Measurements from ENCODE around the gene USP13. TPM values are rescaled to one million over a fixed set of nuclear protein-coding genes. Genes with fewer than 3 reads are reported as not detected.

Gene USP13
- total RNA-seq, 1 experiment from 2014 or later = 33.0 TPM

DNA sequence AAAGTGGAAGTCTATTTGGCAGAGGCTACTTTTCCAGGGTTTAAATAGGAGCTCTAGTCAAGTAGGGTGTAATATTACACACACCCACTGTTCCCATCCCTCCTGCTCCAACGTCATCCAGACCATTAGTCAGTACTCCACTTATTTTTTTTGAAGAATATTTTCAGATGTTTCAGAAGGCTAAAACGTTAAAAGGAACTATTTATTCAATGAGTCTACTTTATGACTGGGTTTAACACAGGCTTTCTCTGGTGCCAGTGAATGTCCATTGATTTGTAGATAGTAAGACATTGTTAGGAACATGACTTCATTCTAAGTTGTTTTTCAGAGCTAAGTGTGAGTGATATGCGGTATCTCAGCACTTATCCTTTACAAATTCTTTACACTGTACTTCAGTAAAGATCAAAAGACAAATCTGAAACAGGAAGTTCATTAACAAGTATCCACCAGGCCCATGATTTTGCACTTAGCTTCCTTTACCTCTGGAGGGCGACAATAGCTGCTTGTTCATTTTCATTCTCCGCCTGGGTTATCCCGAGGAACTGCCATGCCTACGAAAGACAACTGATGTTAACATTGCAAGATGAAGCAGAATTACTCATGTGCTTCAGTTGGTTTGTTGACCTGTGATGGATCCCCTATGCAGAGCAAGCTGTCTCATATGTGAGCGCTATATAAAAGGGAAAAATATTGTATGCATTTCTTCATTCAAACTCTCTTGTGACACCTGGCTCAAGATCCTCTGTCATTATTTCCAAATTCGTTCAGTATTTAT, 158.7 kb downstream of the USP13 start:
- intact Hi-C loops (cut with micrococcal nuclease; ENCODE audit: unreplicated experiment) = loop anchor here (5.0 to 10.0 kb wide), 2 partner anchors 273 to 786 kb away; no protein-coding TSS in a partner anchor
- no peak overlapping the region for H3K27ac ChIP-seq (ENCODE audit: low read depth, low read length, poor library complexity, severe bottlenecking)
- no peaks in the 10 kb centered on the region for H3K9me3 ChIP-seq (ENCODE audit: low read depth, low read length, poor library complexity, severe bottlenecking)
- no TSS peak for BruUV-seq (replicated peaks)
- no peaks in the 10 kb centered on the region for H3K4me1 ChIP-seq (ENCODE audit: insufficient read depth, low read length, poor library complexity, severe bottlenecking)
- H3K27me3 ChIP-seq (replicated peaks; ENCODE audit: insufficient read depth, low read depth, low read length, poor library complexity) = no peaks in the 10 kb centered on the region
- H3K36me3 ChIP-seq (ENCODE audit: insufficient read depth, low read length, poor library complexity, severe bottlenecking) = no peaks in the 10 kb centered on the region
- POLR2A ChIA-PET (ENCODE audit: low non-redundant PET) = no interaction called here
- DNase-seq (ENCODE audit: low spot score) = peak; percentile 78
- CTCF ChIA-PET = interaction anchor here (1.1 to 1.4 kb wide), 3 partner anchors 41 to 490 kb away, joined by 3 to 6 read pairs (median 3); no protein-coding TSS in a partner anchor
- H3K4me3 ChIP-seq (ENCODE audit: low read depth, low read length, poor library complexity, severe bottlenecking) = no peak overlapping the region
- no peak for TF ChIP-seq EZH2 (IDR thresholded peaks at IDR 0.05; ENCODE audit: borderline replicate concordance, low read depth, low read length, poor library complexity, severe bottlenecking)
- TF ChIP-seq, protein P1, sequence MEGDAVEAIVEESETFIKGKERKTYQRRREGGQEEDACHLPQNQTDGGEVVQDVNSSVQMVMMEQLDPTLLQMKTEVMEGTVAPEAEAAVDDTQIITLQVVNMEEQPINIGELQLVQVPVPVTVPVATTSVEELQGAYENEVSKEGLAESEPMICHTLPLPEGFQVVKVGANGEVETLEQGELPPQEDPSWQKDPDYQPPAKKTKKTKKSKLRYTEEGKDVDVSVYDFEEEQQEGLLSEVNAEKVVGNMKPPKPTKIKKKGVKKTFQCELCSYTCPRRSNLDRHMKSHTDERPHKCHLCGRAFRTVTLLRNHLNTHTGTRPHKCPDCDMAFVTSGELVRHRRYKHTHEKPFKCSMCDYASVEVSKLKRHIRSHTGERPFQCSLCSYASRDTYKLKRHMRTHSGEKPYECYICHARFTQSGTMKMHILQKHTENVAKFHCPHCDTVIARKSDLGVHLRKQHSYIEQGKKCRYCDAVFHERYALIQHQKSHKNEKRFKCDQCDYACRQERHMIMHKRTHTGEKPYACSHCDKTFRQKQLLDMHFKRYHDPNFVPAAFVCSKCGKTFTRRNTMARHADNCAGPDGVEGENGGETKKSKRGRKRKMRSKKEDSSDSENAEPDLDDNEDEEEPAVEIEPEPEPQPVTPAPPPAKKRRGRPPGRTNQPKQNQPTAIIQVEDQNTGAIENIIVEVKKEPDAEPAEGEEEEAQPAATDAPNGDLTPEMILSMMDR (conservative IDR thresholded peaks at IDR 0.05; ENCODE audit: low read depth, low read length) = peak; percentile 86

DNA sequence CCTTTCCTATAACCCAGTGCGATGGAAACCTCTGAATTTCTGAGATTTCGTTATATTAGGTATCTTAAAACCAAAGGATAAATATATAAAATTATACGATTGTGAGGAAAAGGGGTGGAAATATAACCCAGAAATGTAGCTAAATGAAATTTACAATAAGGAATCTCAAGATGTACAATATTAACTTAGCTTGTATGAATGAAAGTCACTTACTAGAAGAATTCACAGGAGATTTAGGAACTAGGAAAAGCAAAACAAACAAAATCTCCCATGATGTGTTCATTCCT, 159.2 kb downstream of the USP13 start:
- no peak for TF ChIP-seq EZH2 (IDR thresholded peaks at IDR 0.05; ENCODE audit: borderline replicate concordance, low read depth, low read length, poor library complexity, severe bottlenecking)
- TF ChIP-seq, protein P1 (conservative IDR thresholded peaks at IDR 0.05; ENCODE audit: low read depth, low read length) = no peak
- H3K27me3 ChIP-seq (replicated peaks; ENCODE audit: insufficient read depth, low read depth, low read length, poor library complexity) = no peaks in the 10 kb centered on the region
- intact Hi-C loops (cut with micrococcal nuclease; ENCODE audit: unreplicated experiment) = loop anchor here (5.0 to 10.0 kb wide), 2 partner anchors 273 to 785 kb away; no protein-coding TSS in a partner anchor
- H3K4me3 ChIP-seq (ENCODE audit: low read depth, low read length, poor library complexity, severe bottlenecking) = no peak overlapping the region
- CTCF ChIA-PET = interaction anchor here (1.1 to 1.4 kb wide), 2 partner anchors 40 to 490 kb away, joined by 3 to 6 read pairs; no protein-coding TSS in a partner anchor
- H3K9me3 ChIP-seq (ENCODE audit: low read depth, low read length, poor library complexity, severe bottlenecking) = no peaks in the 10 kb centered on the region
- POLR2A ChIA-PET (ENCODE audit: low non-redundant PET) = no interaction called here
- DNase-seq (ENCODE audit: low spot score) = no peak
- BruUV-seq (replicated peaks) = no TSS peak
- no peaks in the 10 kb centered on the region for H3K4me1 ChIP-seq (ENCODE audit: insufficient read depth, low read length, poor library complexity, severe bottlenecking)
- no peak overlapping the region for H3K27ac ChIP-seq (ENCODE audit: low read depth, low read length, poor library complexity, severe bottlenecking)
- H3K36me3 ChIP-seq (ENCODE audit: insufficient read depth, low read length, poor library complexity, severe bottlenecking) = no peaks in the 10 kb centered on the region

DNA sequence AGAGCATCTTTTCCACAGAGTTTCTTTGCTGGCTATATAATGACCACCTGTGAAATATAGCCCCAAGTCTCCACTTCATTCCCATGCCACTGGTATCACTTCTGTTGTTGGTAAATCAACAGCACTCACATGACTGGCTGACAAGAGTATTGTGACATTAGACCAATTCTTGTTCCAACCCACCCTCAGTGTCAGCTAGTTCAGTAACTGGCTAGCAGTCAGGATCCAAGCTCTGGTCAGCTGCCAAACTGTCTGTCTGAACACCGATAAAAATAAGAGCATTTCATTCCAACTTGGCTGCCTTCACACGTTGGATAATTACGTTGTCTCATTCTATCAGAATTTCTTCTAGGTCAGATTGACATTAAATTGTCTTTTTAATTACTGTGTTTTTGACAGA, 166.5 kb downstream of the USP13 start:
- POLR2A ChIA-PET (ENCODE audit: low non-redundant PET) = no interaction called here
- Histone ChIP-seq H3K27ac (ENCODE audit: low read depth, low read length, poor library complexity, severe bottlenecking) (no peak overlapping the region), H3K27me3 (replicated peaks; ENCODE audit: insufficient read depth, low read depth, low read length, poor library complexity) (peaks cover 28% of the 10 kb centered on the region), H3K4me1 (ENCODE audit: insufficient read depth, low read length, poor library complexity, severe bottlenecking) (no peaks in the 10 kb centered on the region), H3K4me3 (ENCODE audit: low read depth, low read length, poor library complexity, severe bottlenecking) (no peak overlapping the region), H3K9me3 (ENCODE audit: low read depth, low read length, poor library complexity, severe bottlenecking) (no peaks in the 10 kb centered on the region), H3K36me3 (ENCODE audit: insufficient read depth, low read length, poor library complexity, severe bottlenecking) (no peaks in the 10 kb centered on the region)
- TF ChIP-seq, protein P1 (conservative IDR thresholded peaks at IDR 0.05; ENCODE audit: low read depth, low read length) = no peak
- TF ChIP-seq EZH2 (IDR thresholded peaks at IDR 0.05; ENCODE audit: borderline replicate concordance, low read depth, low read length, poor library complexity, severe bottlenecking) = no peak
- CTCF ChIA-PET = no interaction called here
- no TSS peak for BruUV-seq (replicated peaks)
- intact Hi-C loops (cut with micrococcal nuclease; ENCODE audit: unreplicated experiment) = loop anchor here (10.0 kb wide), 1 partner anchor 265 kb away; no protein-coding TSS in a partner anchor
- no peak for DNase-seq (ENCODE audit: low spot score)
